ENCODE data around the gene FNDC10.
"Not testable (repeated sequence)": the region's sequence is repeated elsewhere in the genome, so short reads cannot be mapped to it uniquely, and the experiment has no call there.

GRCh38 chr1:1647567-1648241, 47.8 kb upstream of the FNDC10 start:
- TF ChIP-seq CTCF (IDR thresholded peaks at IDR 0.05); POLR2A (IDR thresholded peaks at IDR 0.05); POLR2AphosphoS5 (IDR thresholded peaks at IDR 0.05); EP300 (IDR thresholded peaks at IDR 0.05; ENCODE audit: low read depth): not testable (repeated sequence)
